Thymus (tissue), 11 donors: ENCODE results near the gene ST3GAL3. TPM values are rescaled to one million over a fixed set of nuclear protein-coding genes. Genes with fewer than 3 reads are reported as not detected.

Experiments
- DNase-seq, 9 donors: peaks; one replicate each; pipeline ENCODE4 v3.0.0-alpha.2; 2013; ENCODE audit warnings: low spot score in 9 of 9, low read depth in 6 of 9, missing footprints in 1 of 9
- H3K27ac ChIP-seq, 2 donors: one replicate each; pipeline ENCODE4 v1.5.1; 2013; ENCODE audit warnings: control low read depth in 1 of 2, low read depth in 1 of 2, low read length in 1 of 2, mild to moderate bottlenecking in 1 of 2, moderate library complexity in 1 of 2
- H3K27me3 ChIP-seq, 2 donors: one replicate each; pipeline ENCODE4 v1.5.1; 2013; ENCODE audit warnings: low read length in 1 of 2; ENCODE audit not compliant: control insufficient read depth in 2 of 2, insufficient read depth in 1 of 2
- H3K36me3 ChIP-seq, 2 donors: one replicate each; pipeline ENCODE4 v1.5.1; 2013; ENCODE audit warnings: low read length in 1 of 2, mild to moderate bottlenecking in 1 of 2, moderate library complexity in 1 of 2; ENCODE audit not compliant: control insufficient read depth in 2 of 2, insufficient read depth in 2 of 2
- H3K4me1 ChIP-seq, 2 donors: one replicate each; pipeline ENCODE4 v1.5.1; 2013; ENCODE audit warnings: low read length in 2 of 2; ENCODE audit not compliant: control insufficient read depth in 2 of 2, insufficient read depth in 2 of 2
- H3K4me3 ChIP-seq, 2 donors: one replicate each; pipeline ENCODE4 v1.5.1; 2013; ENCODE audit warnings: low read length in 2 of 2, control low read depth in 1 of 2, mild to moderate bottlenecking in 1 of 2
- H3K9me3 ChIP-seq, 2 donors: one replicate each; pipeline ENCODE4 v1.5.1; 2013; ENCODE audit warnings: low read length in 1 of 2, mild to moderate bottlenecking in 1 of 2; ENCODE audit not compliant: control insufficient read depth in 2 of 2, insufficient read depth in 1 of 2
- WGBS: extraction: QIAGEN DNeasy Blood & Tissue Kit; methylation state at CpG from one replicate; pipeline ENCODE4 v1.1.7; 2013; 5-methylcytosine and 5-hydroxymethylcytosine counted together
- polyA plus RNA-seq: library from polyadenylated mRNA; stranded (reverse); fragments of 200-250 nt; gene quantifications from one replicate; pipeline ENCODE4 v1.2.3, GENCODE V29; 2013
- total RNA-seq: library from RNA; stranded (reverse); fragments of 120-200 nt; gene quantifications from one replicate; pipeline ENCODE4 v1.2.4, GENCODE V29; 2013
- donor health status: healthy.

ST3GAL3 gene
- total and polyA plus RNA-seq, 2 donors = 5.4 to 10.1 TPM

DNA sequence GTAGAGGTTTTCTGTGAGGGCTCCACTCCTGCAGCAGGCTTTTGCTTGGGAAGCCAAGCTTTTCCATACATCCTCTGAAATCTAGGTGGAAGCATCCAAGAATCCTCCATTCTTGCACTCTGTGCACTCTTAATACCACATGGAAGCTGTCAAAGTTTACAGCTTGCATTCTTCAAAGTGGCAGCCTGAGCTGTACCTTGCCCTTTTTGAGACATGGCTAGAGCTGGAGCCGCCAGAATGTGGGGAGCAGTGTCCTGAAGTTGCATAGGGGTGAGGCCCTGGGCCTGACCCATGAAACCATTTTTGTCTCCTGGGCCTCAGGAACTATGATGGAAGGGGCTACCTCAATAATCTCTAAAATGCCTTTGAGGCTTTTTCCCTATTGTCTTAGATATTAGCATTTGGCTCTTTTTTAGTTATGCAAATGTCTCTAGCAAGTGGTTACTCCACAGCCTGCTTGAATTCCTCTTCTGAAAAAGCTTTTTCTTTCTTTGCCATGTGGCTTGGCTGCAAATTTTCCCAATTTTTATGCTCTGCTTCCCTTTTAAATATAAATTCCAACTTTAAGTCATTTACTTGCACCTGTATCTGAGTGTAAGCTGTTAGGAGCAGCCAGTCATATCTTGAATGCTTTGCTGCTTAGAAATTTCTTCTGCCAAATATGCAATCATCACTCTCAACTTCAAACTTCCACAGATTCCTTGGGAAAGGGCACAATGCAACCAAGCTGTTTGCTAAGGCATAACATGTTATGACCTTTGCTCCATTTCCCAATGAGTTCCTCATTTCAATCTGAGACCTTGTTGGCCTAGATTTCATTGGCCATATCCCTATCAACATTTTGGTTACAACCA lies 134.2 kb downstream of the ST3GAL3 start:
- no peak for DNase-seq
- Histone ChIP-seq H3K27ac (no peak overlapping the region), H3K4me1 (peaks cover under 1 to 6% of the 10 kb centered on the region in 2 donors), H3K27me3 (no peaks in the 10 kb centered on the region), H3K9me3 (no peaks in the 10 kb centered on the region), H3K36me3 (peaks cover 0 to 15% of the 10 kb centered on the region in 2 donors), H3K4me3 (no peak overlapping the region)
- WGBS = 96% methylated on average over 1 of the region's 1 CpG

GRCh38 chr1:43842175-43842498 lies 134.8 kb downstream of the ST3GAL3 start:
- 97% methylated on average over 2 of the region's 2 CpGs for WGBS
- Histone ChIP-seq H3K4me3 (no peak overlapping the region), H3K27me3 (no peaks in the 10 kb centered on the region), H3K27ac (no peak overlapping the region), H3K36me3 (peaks cover 0 to 15% of the 10 kb centered on the region in 2 donors), H3K4me1 (no peaks in the 10 kb centered on the region), H3K9me3 (no peaks in the 10 kb centered on the region)
- no peak for DNase-seq

DNA sequence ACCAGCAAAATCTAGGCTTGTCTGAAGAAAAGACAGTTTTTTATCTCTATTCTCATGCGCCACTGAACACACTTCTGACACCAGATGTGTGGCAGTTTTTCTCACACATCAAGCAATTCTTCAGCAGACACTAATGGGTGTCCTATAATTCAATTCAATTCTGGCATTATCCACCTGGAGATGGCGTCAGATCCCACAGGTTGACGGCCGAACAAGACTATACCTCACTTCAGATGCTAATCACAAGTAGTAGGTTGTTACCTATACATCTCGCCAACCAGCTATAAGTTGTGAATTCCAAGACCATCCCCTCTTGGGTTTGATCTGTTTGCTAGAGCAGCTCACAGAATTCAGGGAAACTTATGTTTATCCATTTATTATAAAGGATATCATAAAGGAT lies 136.3 kb downstream of the ST3GAL3 start:
- no peaks in the 10 kb centered on the region for H3K9me3 ChIP-seq
- H3K4me3 ChIP-seq = no peak overlapping the region
- no peaks in the 10 kb centered on the region for H3K27me3 ChIP-seq
- H3K27ac ChIP-seq = no peak overlapping the region
- 97% methylated on average over 5 of the region's 5 CpGs for WGBS
- H3K4me1 ChIP-seq = no peaks in the 10 kb centered on the region
- no peak for DNase-seq
- peaks cover 0 to 11% of the 10 kb centered on the region in 2 donors for H3K36me3 ChIP-seq

GRCh38 chr1:43844114-43844513 lies 136.8 kb downstream of the ST3GAL3 start:
- no peak overlapping the region for H3K4me3 ChIP-seq
- DNase-seq = no peak
- H3K36me3 ChIP-seq = peaks cover 0 to 11% of the 10 kb centered on the region in 2 donors
- H3K4me1 ChIP-seq = no peaks in the 10 kb centered on the region
- no peak overlapping the region for H3K27ac ChIP-seq
- 100% methylated on average over 1 of the region's 1 CpG for WGBS
- H3K27me3 ChIP-seq = no peaks in the 10 kb centered on the region
- no peaks in the 10 kb centered on the region for H3K9me3 ChIP-seq

DNA sequence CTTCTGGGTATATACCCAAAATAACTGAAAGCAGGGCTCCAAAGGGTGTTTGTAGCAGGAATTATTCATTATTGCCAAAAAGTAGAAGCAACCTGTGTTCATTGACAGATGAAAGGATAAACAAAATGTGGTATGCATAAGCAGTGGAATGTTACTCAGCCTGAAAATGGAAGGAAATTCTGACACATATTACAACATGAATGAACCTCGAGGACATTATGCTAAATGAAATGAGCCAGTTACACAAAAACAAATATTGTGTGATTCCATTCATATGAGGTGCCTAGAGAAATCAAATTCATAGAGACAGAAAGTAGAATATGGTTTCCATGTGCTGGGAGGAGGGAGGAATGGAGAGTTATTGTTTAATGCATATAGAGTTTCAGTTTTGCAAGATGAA lies 140.0 kb downstream of the ST3GAL3 start:
- Histone ChIP-seq H3K36me3 (peaks cover 0 to 2% of the 10 kb centered on the region in 2 donors), H3K4me3 (no peak overlapping the region), H3K27me3 (no peaks in the 10 kb centered on the region), H3K4me1 (peaks cover 0 to 4% of the 10 kb centered on the region in 2 donors), H3K27ac (no peak overlapping the region), H3K9me3 (no peaks in the 10 kb centered on the region)
- DNase-seq = no peak
- WGBS = 91% methylated on average over 1 of the region's 1 CpG

GRCh38 chr1:43847882-43848281 lies 140.5 kb downstream of the ST3GAL3 start:
- no peak overlapping the region for H3K27ac ChIP-seq
- H3K9me3 ChIP-seq = no peaks in the 10 kb centered on the region
- no peak overlapping the region for H3K4me3 ChIP-seq
- H3K4me1 ChIP-seq = peaks cover 0 to 4% of the 10 kb centered on the region in 2 donors
- WGBS = 96% methylated on average over 4 of the region's 4 CpGs
- no peaks in the 10 kb centered on the region for H3K27me3 ChIP-seq
- H3K36me3 ChIP-seq = peaks cover 0 to 2% of the 10 kb centered on the region in 2 donors
- DNase-seq = no peak

DNA sequence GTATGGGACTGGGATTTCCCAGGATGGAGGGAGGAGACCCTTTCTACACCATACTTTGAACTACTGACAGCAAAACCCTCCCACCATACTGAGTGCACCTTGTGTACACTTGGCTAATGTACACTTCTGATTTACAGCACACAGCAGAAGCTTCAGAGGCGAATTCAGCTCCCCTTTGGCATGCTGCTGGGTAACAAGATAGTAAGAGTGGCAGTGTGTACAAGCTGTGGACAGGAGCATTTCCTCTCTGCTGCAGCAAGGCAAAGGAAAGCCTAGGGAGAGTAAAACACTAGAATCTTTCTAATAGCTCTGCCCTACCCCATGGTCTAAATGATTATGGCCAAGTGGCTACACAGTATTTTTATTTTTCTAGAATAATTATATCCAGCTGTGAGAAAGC lies 142.3 kb downstream of the ST3GAL3 start:
- Histone ChIP-seq H3K4me3 (no peak overlapping the region), H3K36me3 (no peaks in the 10 kb centered on the region), H3K27me3 (no peaks in the 10 kb centered on the region), H3K4me1 (peaks cover 2 to 4% of the 10 kb centered on the region in 2 donors), H3K9me3 (no peaks in the 10 kb centered on the region), H3K27ac (no peak overlapping the region)
- WGBS = 87% methylated on average over 1 of the region's 1 CpG
- no peak for DNase-seq

DNA sequence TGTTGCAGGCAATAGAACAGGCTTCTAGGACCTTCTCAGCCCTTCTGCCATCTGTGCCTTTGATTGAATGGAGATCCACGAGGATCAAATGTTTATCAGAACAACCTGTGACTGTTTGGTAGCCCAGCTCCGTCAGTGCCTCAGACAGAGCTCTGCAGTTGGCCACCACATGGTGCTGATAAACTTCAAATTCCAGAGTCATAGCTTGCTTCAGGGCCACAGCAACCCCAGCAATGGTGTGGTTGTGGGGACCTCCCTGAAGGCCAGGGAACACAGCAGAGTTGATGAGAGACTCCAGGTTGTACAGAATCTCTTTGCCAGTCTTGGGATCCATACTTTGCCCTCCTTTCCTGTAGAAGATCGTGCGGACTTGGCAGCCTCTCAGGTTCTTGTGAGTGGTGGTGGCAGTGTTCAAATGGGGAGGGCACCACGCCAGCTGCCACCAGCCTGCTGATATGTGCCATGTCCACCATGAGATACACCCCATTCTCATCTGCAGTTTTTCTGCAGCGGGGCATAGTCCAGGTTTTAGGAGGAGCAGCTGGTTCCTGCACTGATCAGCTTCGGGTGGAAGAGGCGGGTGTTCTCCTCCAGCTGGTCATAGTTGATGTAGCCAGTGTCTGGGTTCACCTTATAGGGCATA lies 143.4 kb downstream of the ST3GAL3 start:
- Histone ChIP-seq H3K4me1 (peaks cover 2 to 4% of the 10 kb centered on the region in 2 donors), H3K9me3 (no peaks in the 10 kb centered on the region), H3K4me3 (no peak overlapping the region), H3K36me3 (no peaks in the 10 kb centered on the region), H3K27me3 (no peaks in the 10 kb centered on the region), H3K27ac (no peak overlapping the region)
- WGBS = 96% methylated on average over 8 of the region's 8 CpGs
- no peak for DNase-seq

DNA sequence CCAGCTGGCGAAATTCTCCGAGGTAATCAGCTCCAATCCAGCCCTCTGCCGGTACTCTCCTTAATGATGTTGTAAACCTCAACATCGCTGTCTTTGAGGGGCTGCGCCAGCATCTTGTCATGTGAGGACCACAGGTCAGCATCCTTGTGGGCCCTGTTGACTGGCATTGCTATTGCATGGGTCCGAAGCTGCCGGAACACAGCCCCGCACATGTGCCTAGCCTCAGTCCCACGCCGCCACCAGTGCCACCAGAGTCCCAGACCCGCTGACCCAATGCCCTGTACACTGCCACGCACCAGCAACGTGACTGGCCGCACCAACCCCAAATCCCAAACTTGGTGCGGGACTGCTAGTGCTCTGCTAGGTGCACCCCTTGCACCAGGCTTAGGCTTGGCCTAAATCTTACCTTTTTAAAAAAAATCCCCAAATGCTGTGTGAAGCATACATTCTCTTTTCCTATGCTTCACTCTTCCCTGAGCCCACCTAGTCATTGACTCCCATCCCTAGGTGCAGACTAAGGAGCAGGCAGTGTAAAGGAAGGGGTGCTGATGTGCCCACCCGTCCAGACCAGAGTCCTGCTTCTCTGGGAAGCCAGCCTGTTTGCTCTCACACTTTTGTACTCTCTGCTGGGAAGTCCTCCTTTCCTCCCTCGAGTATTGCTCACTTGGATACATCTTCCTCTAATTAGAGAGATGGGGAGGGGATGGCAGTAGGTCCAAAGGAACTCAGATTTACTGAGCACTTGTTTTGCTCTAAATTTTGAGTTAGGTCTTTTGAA lies 144.4 kb downstream of the ST3GAL3 start:
- Histone ChIP-seq H3K36me3 (no peaks in the 10 kb centered on the region), H3K27ac (no peak overlapping the region), H3K9me3 (no peaks in the 10 kb centered on the region), H3K4me3 (no peak overlapping the region), H3K4me1 (peaks cover 2 to 4% of the 10 kb centered on the region in 2 donors), H3K27me3 (no peaks in the 10 kb centered on the region)
- 96% methylated on average over 17 of the region's 17 CpGs for WGBS
- no peak for DNase-seq
